Measurements from ENCODE around the gene COG6. TPM values are rescaled to one million over a fixed set of nuclear protein-coding genes. Genes with fewer than 3 reads are reported as not detected.

COG6 gene
- total and polyA plus RNA-seq, 2 of the 13 experiments (the other 11 are each of a cell fraction or from before 2014, with no cell fraction given): 23.5 to 26.1 TPM

DNA sequence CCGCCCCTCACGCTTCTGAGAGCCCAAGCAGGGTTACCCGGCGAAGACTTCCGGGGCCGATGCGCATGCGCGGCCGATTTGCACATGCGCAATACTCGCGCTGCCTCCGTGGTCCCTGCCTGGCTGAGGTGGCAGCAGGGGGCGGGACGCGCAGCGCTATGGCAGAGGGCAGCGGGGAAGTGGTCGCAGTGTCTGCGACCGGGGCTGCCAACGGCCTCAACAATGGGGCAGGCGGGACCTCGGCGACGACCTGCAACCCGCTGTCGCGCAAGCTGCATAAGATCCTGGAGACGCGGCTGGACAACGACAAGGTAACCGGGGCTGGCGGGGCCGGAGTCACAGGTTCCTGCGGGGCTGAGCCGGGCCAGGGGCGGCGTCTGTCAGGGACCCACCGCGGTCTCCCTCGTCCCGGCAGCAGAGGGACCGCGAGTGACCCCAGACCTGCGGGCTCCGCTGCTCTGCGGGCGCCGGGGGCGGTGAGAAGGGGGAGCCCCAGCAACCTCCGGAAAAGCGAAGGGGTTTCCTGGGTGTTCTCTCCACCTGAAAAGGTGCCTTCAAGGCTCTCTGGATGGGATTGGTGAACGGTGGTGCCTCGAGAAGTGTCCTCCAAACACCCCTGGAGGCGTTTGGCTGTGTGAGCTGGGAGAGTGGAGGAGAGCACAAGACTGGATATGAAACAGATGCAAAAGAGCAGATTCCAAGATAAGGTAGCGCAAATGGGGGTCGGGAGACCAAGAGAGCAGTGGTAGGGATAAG is at the start of gene COG6 (continued):
- TF ChIP-seq, protein P1, sequence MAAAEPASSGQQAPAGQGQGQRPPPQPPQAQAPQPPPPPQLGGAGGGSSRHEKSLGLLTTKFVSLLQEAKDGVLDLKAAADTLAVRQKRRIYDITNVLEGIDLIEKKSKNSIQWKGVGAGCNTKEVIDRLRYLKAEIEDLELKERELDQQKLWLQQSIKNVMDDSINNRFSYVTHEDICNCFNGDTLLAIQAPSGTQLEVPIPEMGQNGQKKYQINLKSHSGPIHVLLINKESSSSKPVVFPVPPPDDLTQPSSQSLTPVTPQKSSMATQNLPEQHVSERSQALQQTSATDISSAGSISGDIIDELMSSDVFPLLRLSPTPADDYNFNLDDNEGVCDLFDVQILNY (CRISPR knock-in tag; conservative IDR thresholded peaks at IDR 0.05): peak; percentile 56; the same call in 1 of the 2 replicates
- TF ChIP-seq, protein P2, sequence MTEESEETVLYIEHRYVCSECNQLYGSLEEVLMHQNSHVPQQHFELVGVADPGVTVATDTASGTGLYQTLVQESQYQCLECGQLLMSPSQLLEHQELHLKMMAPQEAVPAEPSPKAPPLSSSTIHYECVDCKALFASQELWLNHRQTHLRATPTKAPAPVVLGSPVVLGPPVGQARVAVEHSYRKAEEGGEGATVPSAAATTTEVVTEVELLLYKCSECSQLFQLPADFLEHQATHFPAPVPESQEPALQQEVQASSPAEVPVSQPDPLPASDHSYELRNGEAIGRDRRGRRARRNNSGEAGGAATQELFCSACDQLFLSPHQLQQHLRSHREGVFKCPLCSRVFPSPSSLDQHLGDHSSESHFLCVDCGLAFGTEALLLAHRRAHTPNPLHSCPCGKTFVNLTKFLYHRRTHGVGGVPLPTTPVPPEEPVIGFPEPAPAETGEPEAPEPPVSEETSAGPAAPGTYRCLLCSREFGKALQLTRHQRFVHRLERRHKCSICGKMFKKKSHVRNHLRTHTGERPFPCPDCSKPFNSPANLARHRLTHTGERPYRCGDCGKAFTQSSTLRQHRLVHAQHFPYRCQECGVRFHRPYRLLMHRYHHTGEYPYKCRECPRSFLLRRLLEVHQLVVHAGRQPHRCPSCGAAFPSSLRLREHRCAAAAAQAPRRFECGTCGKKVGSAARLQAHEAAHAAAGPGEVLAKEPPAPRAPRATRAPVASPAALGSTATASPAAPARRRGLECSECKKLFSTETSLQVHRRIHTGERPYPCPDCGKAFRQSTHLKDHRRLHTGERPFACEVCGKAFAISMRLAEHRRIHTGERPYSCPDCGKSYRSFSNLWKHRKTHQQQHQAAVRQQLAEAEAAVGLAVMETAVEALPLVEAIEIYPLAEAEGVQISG (CRISPR knock-in tag; IDR thresholded peaks at IDR 0.05): peak; percentile 76
- TF ChIP-seq RARG (CRISPR knock-in tag; IDR thresholded peaks at IDR 0.05; ENCODE audit: low read depth) (no peak), YY1 (IDR thresholded peaks at IDR 0.05; ENCODE audit: insufficient read depth, insufficient replicate concordance, low read depth, low read length) (peak; percentile 77), IRF2 (CRISPR knock-in tag; IDR thresholded peaks at IDR 0.05) (peak; percentile 51; the same call in 1 of the 2 replicates), ZNF792 (CRISPR knock-in tag; IDR thresholded peaks at IDR 0.05) (0 out of 2 replicates have a peak, but pooled peaks have one; percentile 27), NR2F6 (IDR thresholded peaks at IDR 0.05) (no peak), NR2F6 (CRISPR knock-in tag; IDR thresholded peaks at IDR 0.05) (peak; percentile 18; the same call in 1 of the 2 replicates), ZNF768 (CRISPR knock-in tag; IDR thresholded peaks at IDR 0.05) (peak; percentile 64; the same call in 1 of the 2 replicates), HNRNPL (IDR thresholded peaks at IDR 0.05; ENCODE audit: low read depth, low read length) (peak; percentile 86), ZNF782 (CRISPR knock-in tag; IDR thresholded peaks at IDR 0.05; ENCODE audit: borderline replicate concordance) (no peak), ZNF550 (CRISPR knock-in tag; IDR thresholded peaks at IDR 0.05; ENCODE audit: borderline replicate concordance) (no peak), MIER3 (CRISPR knock-in tag; IDR thresholded peaks at IDR 0.05; ENCODE audit: borderline replicate concordance) (0 out of 2 replicates have a peak, but pooled peaks have one; percentile 22), MED13 (CRISPR knock-in tag; IDR thresholded peaks at IDR 0.05) (0 out of 2 replicates have a peak, but pooled peaks have one; percentile 53), THAP11 (CRISPR knock-in tag; IDR thresholded peaks at IDR 0.05) (peak; percentile 75), ZNF143 (CRISPR knock-in tag; IDR thresholded peaks at IDR 0.05) (0 out of 2 replicates have a peak, but pooled peaks have one; percentile 23), POLR2A (IDR thresholded peaks at IDR 0.05; ENCODE audit: insufficient read depth in 1 of 2, low read depth in 2 of 2, low read length in 2 of 2) (peak; percentile 52 to 93; a peak in 3 of 4 replicates), ZNF562 (CRISPR knock-in tag; IDR thresholded peaks at IDR 0.05; ENCODE audit: borderline replicate concordance) (no peak)
- TF ChIP-seq, protein P3, sequence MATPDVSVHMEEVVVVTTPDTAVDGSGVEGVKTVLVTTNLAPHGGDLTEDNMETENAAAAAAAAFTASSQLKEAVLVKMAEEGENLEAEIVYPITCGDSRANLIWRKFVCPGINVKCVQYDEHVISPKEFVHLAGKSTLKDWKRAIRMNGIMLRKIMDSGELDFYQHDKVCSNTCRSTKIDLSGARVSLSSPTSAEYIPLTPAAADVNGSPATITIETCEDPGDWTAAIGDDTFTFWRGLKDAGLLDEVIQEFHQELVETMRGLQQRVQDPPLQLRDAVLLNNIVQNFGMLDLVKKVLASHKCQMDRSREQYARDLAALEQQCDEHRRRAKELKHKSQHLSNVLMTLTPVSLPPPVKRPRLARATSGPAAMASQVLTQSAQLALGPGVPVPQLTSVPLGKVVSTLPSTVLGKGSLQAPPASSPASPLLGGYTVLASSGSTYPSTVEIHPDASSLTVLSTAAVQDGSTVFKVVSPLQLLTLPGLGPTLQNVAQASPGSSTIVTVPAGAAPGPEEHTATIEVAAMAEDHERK (CRISPR knock-in tag; IDR thresholded peaks at IDR 0.05; ENCODE audit: low read depth): no peak
- TF ChIP-seq, protein P4, sequence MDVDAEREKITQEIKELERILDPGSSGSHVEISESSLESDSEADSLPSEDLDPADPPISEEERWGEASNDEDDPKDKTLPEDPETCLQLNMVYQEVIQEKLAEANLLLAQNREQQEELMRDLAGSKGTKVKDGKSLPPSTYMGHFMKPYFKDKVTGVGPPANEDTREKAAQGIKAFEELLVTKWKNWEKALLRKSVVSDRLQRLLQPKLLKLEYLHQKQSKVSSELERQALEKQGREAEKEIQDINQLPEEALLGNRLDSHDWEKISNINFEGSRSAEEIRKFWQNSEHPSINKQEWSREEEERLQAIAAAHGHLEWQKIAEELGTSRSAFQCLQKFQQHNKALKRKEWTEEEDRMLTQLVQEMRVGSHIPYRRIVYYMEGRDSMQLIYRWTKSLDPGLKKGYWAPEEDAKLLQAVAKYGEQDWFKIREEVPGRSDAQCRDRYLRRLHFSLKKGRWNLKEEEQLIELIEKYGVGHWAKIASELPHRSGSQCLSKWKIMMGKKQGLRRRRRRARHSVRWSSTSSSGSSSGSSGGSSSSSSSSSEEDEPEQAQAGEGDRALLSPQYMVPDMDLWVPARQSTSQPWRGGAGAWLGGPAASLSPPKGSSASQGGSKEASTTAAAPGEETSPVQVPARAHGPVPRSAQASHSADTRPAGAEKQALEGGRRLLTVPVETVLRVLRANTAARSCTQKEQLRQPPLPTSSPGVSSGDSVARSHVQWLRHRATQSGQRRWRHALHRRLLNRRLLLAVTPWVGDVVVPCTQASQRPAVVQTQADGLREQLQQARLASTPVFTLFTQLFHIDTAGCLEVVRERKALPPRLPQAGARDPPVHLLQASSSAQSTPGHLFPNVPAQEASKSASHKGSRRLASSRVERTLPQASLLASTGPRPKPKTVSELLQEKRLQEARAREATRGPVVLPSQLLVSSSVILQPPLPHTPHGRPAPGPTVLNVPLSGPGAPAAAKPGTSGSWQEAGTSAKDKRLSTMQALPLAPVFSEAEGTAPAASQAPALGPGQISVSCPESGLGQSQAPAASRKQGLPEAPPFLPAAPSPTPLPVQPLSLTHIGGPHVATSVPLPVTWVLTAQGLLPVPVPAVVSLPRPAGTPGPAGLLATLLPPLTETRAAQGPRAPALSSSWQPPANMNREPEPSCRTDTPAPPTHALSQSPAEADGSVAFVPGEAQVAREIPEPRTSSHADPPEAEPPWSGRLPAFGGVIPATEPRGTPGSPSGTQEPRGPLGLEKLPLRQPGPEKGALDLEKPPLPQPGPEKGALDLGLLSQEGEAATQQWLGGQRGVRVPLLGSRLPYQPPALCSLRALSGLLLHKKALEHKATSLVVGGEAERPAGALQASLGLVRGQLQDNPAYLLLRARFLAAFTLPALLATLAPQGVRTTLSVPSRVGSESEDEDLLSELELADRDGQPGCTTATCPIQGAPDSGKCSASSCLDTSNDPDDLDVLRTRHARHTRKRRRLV (CRISPR knock-in tag; IDR thresholded peaks at IDR 0.05): peak; percentile 29; the same call in 1 of the 2 replicates

Measured in HepG2 (cell line).